Mesodermal cell (in vitro differentiated cells): ENCODE data around the gene KRTAP29-1.
"Not testable (repeated sequence)": the region's sequence is repeated elsewhere in the genome, so short reads cannot be mapped to it uniquely, and the experiment has no call there.

Experiments used
- H3K27ac ChIP-seq: 2 replicates; pipeline ENCODE4 v1.7.0; 2013; ENCODE audit warnings: mild to moderate bottlenecking, low read depth, low read length, moderate library complexity; ENCODE audit not compliant: severe bottlenecking
- H3K36me3 ChIP-seq: 2 replicates; pipeline ENCODE4 v1.7.1; 2013; ENCODE audit warnings: mild to moderate bottlenecking, low read length, moderate library complexity; ENCODE audit not compliant: control insufficient read depth, insufficient read depth
- H3K4me1 ChIP-seq: one replicate; pipeline ENCODE4 v1.7.1; 2013; ENCODE audit warnings: mild to moderate bottlenecking, low read length; ENCODE audit not compliant: insufficient read depth, control insufficient read depth, poor library complexity, severe bottlenecking
- H3K4me3 ChIP-seq: 2 replicates; pipeline ENCODE4 v1.7.0; 2013; ENCODE audit warnings: low read length, control low read depth, mild to moderate bottlenecking; ENCODE audit not compliant: insufficient read depth, poor library complexity, severe bottlenecking; ENCODE audit errors: extremely low read depth
- H3K9me3 ChIP-seq: 2 replicates; pipeline ENCODE4 v1.7.1; 2013; ENCODE audit warnings: mild to moderate bottlenecking, low read length, moderate library complexity; ENCODE audit not compliant: control insufficient read depth
- WGBS, 2 experiments: methylation state at CpG; one replicate each; pipeline ENCODE4 v1.1.5; 2013; ENCODE audit warnings: missing lambda C conversion rate in 2 of 2; ENCODE audit not compliant: insufficient coverage in 2 of 2; 5-methylcytosine and 5-hydroxymethylcytosine counted together

The KRTAP29-1 gene

GRCh38 chr17:41263212-41263611 lies 39.4 kb downstream of the KRTAP29-1 start:
- 86% methylated on average over 1 of the region's 2 CpGs; no CpG with 5 or more reads in 1 of the 2 experiments for WGBS, 2 experiments
- H3K4me1 ChIP-seq, result no peaks in the 10 kb centered on the region
- H3K4me3 ChIP-seq, result no peak overlapping the region
- no peak overlapping the region for H3K27ac ChIP-seq
- no peaks in the 10 kb centered on the region for H3K36me3 ChIP-seq
- H3K9me3 ChIP-seq, result no peaks in the 10 kb centered on the region

GRCh38 chr17:41258406-41258805 lies 44.2 kb downstream of the KRTAP29-1 start:
- Histone ChIP-seq H3K9me3 (no peaks in the 10 kb centered on the region), H3K27ac (no peak overlapping the region), H3K4me1 (no peaks in the 10 kb centered on the region), H3K36me3 (no peaks in the 10 kb centered on the region), H3K4me3 (no peak overlapping the region)

- Histone ChIP-seq H3K27ac (no peak overlapping the region), H3K36me3 (no peaks in the 10 kb centered on the region), H3K4me1 (no peaks in the 10 kb centered on the region), H3K9me3 (no peaks in the 10 kb centered on the region), H3K4me3 (no peak overlapping the region)
- WGBS, 2 experiments, result no CpG with 5 or more reads among the region's 1 CpG
These were observed 46.4 kb downstream of the KRTAP29-1 start for GRCh38 chr17:41256291-41256685.

GRCh38 chr17:41255381-41256290 lies 47.0 kb downstream of the KRTAP29-1 start, which contains the start of gene KRTAP9-9:
Gene KRTAP9-9, plus strand, starts transcription at chr17:41255384.
- not testable (repeated sequence) for H3K9me3 ChIP-seq, H3K4me3 ChIP-seq, H3K36me3 ChIP-seq, H3K4me1 ChIP-seq, H3K27ac ChIP-seq
- WGBS, 2 experiments, result 70 to 82% methylated on average over 5 of the region's 5 CpGs

- Histone ChIP-seq H3K9me3 (no peaks in the 10 kb centered on the region), H3K4me1 (no peaks in the 10 kb centered on the region)
- WGBS, 2 experiments, result no CpG with 5 or more reads among the region's 1 CpG
These were observed 47.8 kb downstream of the KRTAP29-1 start for GRCh38 chr17:41254861-41255260.

More at GRCh38 chr17:41254861-41255260, 47.8 kb downstream of the KRTAP29-1 start:
- H3K27ac ChIP-seq, result no peak overlapping the region
- H3K4me3 ChIP-seq, result no peak overlapping the region
- no peaks in the 10 kb centered on the region for H3K36me3 ChIP-seq
